GM19025 (cell line): ENCODE measurements around the gene LIPN.

ENCODE experiments used
- ATAC-seq: cut with Tn5 transposase; IDR thresholded peaks from one replicate; pipeline ENCODE4 v1.9.1; 2021; ENCODE audit warnings: mild to moderate bottlenecking, low read depth, moderate library complexity; ENCODE audit not compliant: unreplicated experiment

LIPN gene

GRCh38 chr10:88820748-88821401, 61.1 kb downstream of the LIPN start:
- no peak for ATAC-seq

GRCh38 chr10:88826388-88826787, 66.6 kb downstream of the LIPN start:
- ATAC-seq, result no peak

- ATAC-seq, result no peak
Observed at GRCh38 chr10:88827671-88828070, 67.9 kb downstream of the LIPN start.

DNA sequence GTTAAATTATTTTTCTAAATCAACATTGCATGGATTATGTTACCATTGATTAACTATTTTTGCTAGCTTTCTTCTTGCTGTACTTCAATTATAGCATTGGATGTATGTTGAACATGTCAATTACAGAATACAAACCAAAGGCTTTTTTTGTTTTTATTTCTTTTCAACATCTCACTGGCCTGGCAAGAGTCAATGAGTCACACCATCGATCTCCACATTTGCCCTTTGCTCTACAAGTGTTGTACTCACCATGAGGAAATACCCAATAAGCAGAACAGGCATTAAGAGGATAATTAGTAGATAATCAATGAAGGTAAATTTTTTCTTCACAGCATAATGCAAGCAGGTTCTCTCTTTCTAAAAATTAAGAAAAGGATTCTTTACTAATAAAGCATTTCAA, 68.5 kb downstream of the LIPN start:
- ATAC-seq, result no peak
